ENCODE data around the gene ZNF74. TPM values are rescaled to one million over a fixed set of nuclear protein-coding genes. Genes with fewer than 3 reads are reported as not detected.

Gene ZNF74
- total RNA-seq, 1 donor from 2014 or later: 21.3 TPM

DNA sequence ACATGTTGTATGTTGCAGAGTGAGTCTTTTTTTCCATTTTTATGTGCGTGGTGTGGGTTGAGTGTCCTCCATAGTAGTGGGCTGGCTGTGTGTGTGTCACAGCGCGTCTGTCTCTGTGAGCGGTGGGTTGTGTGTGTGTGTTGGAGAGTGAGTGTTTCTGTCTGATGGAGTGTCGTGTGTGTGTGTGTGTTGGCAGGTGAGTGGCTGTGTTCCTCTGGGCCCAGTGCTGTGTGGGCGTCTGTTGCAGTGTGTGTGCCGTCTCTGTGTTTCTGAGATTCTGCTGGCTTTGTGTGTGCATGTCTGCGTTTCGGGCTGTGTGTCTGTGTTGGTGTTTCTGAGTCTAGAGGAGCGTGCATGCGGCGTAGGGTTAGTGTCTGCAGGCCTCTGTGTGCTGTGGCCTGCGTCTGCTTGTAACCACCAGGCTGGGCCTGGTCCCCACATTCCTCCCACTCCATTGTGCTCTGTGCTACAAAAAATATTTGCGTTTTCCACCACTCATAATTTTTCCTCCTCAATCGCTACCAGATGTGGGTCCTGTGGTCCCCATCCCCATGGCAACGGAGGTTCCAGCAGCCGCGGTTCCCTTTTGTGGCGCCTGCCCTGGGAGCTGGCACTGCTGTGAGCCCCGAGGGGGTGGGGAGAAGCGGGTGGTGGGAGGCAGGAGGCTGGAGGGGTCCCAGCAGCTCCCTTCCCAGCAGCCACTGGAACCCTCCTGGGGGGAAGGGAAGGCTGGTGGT is 28.5 kb downstream of the ZNF74 start:
- DNase-seq: no peak

DNA sequence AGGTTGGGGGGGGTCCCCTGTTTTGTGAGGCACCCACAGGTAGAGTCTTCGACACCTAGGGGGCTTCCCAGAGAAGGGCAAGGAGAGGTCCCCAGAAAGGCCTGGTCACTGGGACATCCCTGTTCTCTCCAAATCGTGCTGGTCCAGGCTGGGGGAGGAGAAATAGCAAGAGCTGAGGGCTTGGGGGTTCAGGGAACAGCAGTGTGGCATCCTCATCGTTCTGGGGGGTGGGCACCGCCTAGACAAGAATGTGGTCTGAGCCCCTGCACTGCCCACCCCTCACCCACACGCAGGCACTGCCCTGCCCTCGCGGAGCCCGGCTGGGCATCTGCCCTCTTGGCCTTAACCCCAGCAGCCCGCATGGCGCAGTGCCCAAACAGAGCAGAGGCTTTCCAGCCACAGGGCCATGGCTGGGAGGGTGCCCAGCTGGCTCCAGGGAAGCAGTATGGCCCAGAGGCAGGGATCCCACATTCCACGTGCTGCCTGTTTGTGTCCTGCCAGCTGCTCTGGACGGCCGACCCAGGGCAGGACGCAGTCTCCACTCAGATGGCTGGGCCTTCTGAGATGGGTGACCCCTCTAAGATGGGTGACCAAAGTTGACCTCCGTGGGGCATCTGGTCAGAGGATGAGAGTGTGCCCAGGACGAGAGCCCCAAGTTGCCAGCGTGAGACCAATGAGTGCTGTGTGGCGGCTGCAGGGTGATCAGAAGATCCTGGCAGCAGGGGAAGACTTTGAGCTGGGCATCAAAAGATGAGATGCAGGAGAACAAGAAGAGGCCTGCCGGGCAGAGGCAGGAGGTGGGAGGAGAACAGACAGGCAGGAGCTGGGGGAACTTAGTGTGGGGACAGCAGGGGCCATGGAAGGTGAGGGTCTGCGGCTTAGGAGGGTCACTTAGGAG is 29.3 kb downstream of the ZNF74 start:
- DNase-seq: no peak

DNA sequence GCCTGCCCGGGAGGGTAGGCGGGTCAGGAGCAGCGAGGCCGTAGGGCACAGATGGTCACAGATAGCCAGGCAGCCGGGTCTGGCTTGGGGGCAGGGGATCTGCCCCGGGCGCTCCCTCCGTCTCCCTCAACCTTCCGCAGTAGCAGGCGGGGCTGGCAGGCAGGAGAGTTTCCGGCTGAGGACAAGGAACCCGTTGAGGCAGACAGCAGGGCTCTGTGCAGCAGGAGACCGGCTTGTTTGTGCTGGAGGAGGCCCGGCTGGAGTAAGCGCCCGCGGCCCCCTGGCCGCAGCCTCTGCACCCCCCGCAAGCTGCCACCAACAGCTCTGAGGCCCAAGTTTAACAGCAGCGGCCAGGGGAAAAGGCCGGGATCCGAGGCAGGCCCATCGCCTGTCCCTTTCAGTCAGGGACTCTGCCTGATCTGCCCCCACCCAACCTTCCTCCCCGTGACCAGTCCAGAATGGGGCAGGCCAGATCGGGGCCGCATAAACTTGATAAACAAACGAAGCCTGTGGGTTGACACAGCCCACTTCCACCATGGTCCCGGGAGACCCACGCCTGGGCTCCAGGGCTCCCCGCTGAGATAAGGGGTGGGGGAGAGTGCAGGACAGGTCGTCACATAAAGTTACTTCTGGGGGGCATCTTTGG is 30.1 kb downstream of the ZNF74 start:
- no peak for DNase-seq

DNA sequence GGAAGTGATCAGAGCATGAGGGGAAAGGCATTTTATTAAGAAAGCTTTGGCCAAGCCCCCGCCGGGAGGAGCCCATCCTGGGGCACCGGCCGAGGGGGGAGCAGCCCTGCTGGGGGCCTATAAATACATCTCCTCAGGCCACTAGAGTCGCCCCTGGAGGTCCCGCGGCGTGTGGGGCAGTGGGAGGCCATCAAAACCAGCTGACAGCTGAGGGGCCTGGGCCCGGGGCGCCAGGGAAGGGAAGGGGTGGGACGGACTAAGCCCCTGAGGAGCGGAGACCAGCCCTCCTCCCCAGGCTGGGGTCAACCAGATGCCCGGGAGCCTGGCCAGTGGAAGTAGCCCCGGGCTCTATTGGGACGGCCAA is 30.6 kb downstream of the ZNF74 start:
- DNase-seq: no peak

DNA sequence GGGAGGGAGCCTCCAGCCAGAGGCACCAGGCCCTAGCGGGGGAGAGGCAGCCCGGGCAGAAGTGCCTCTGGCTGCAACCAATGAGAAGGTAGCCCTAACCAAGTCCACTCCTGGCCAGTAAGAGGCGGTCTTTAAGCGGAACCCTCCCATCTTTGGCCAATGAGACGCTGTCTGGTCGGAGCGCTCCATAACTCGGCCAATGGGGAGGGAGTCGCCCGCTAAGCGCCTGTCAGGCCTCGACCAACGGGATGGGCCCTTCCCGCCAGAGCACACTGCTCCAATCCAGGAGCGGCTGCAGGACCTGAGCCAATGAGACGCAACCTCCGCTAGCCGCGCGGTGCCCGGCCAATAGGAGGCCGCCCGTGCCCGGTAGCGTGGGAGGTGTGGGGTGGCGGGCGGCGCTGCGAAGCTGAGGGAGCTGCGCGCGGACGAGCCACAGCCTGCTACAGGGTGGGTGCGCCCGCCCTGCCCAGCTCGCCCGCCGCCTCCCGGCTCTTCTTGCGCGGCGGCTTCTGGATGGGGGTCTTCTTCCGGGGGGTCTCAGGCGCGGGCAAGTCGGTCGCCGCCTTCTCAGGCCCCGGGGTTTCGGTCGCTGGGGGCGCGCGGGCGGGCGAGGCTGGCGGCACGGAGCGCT is 31.1 kb downstream of the ZNF74 start:
- DNase-seq: peak; percentile 39

DNA sequence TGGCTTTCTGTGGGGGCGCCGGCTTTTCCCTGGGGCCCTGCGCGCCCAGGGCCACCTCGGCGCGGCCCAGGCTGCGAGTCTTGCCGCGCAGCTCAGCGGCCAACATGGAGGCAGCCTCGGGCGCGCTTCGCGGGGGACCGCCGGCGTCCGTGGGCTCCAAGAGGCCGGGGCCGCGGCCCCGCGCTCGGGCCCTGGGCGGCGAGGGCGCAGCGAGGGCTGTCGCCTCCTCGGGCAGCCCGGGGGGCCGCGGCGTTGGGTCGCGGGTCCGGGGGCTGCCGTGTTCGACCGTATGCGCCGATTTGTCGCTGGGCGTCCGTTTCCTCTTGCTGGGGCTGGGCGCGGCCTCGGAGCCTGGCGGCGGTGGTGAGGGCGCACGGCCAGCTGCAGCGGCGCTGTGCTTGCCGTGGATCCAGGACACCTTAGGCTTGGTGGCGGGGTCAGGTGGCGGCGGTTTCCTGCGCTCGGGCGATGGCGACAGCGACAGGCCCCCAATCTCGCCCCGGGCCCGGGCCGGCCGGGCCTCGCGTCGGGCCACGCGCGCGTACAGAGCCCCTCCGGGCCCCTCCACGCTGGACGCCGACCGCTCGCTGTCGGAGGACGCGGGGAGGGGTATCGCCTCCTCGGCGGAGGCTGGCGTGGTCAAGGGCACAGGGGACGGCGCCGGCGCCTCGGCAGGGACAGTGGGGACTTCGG is 31.8 kb downstream of the ZNF74 start:
- no peak for DNase-seq

DNA sequence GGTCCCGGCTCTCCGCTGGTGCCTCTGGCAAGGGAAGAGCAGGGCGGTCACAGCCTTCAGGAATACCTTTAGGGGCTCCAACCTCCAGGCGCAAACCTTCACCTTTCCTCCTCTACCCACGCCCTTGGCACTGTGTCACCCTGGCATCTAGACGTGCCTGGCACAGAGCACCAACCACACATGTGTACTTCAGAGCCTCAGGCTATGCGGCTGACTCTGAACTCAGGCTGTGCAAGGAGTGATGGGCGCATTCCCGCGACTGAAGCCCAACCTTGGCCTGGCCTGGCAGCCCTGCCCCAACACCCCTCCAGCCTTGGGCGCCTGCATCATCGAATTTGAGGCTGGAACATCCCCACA is 32.3 kb downstream of the ZNF74 start:
- no peak for DNase-seq

DNA sequence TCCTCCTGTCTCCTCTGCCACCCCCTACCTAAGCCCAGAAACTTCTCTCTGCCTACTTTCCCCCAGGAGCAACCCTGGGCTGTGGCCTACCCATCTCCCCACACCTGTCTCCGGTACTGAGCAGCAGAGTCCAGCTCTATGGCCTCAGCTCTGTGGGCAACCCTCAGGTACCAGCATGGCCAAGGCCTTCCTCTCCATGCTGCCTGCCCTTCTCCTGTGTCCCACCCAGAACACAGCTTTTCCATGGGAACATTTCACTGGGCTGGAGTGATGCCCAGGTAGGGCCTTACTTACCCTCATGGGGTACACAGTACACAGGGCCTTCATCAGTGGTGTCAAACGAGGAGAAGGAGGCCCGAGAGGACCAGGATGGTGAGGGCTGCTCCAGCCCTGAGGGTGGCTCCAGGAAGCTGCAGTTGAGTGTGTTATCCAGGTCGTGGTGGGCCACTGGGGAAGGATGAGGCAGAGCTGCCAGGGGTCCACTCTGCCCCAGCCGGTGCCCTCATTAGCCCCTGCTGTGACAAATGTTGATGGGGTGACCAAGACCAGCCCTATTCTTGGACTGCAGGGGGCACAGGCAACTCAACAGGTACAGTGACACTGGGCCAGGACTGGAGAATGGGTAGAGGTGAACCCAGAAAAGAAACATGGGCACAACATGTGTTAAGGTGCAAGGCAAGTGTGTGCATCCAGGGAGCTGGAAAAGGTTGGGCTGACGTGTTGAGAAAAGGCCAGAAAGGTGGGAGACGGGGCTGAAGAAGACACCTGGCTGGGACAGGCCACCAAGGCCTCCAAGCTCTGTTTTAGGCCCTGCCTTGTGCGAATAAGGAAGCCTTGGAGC is 33.4 kb downstream of the ZNF74 start:
- DNase-seq: no peak

DNA sequence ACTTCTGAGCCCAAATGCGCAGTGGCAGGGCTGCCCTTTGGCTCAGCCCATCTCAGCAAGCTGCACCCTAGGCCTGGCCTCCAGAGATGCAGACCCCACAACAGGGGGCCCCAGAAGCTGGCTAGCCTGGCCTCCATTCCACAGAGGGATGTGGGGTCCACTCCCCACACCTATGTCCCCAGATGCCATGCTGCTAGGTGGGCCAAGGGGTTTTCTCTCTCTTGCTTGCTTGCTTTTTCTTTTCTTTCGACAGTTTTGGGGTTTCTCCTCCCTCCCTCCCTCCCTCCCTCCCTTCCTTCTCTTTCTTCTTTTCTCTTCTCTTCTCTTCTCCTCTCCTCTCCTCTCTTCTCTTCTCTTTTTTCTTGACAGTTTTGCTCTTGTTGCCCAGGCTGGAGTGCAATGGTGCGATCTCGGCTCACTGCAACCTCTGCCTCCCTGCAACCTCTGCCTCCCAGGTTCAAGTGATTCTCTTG is 34.0 kb downstream of the ZNF74 start:
- DNase-seq: no peak

DNA sequence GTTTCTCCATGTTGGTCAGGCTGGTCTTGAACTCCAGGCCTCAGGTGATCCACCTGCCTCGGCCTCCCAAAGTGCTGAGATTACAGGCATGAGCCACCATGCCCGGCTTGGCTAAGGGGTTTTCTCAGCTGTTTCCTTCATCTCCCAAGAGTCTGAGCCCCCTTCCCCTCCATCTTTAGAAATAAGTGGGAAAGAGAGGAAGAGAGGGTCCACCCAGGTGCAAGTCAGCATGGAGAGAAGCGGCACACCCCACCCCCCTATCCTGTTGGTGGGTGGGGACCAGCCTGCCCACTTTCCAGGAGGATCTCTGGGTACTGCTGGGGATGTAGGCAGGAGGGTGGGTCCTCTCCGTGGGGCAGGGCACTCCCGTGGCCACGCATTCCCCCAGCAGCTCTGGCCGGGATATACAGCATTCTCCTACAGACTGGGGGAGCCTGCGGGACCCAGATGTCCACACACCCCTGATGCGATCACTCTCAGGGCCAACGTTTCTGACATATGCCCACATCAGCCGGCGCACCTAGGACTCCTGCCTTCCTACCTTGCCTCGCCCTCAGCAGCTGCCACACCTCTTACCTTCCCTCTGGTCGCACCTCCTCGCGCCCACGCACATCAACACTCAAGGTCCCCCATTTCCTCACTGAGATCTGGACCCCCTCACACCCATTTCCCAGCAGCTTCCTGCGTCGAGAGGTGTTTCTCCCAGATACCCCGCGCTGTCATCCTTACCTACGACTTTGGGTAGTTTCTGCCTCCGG is 34.7 kb downstream of the ZNF74 start:
- no peak for DNase-seq

DNA sequence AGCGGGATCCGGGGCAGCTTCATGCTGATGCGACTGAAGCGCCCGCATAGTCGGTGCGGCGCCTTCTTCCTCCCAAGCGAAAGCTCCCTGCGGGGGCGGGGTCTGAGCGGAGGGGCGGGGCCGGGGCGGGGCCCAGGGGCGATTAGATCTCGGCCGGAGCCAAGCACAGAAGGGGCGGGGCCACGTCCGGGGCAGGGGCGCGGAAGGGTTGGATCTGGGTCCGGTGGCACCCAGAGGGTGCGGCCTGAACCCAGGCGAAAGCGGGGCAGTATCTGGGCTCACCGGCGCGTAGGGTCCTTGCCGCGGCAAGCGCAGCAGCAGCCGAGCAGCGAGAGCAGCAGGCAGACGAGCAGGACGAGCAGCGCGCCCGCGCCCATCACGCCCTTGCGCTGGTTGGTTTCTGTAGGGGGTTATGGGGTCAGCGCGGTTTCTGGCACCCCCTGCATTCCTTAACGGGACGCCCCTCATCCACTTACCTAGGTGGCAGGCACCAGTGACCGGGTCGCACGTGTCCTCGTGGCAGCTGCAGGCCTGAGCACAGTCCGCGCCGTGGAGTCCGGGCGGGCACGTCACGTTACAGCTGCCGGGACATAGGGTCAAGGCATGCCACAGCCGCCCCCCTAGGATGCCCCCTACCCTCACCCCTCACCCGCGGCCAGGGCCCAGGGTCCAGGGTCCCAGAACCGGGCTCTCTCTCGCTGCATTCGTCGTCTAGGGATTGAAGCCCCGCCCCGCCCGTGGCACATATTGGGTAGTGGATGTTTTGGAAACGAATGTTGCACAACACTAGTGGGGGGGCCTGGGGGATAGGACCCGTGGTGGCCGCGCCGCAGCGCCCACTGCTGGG is 35.5 kb downstream of the ZNF74 start:
- DNase-seq: no peak

DNA sequence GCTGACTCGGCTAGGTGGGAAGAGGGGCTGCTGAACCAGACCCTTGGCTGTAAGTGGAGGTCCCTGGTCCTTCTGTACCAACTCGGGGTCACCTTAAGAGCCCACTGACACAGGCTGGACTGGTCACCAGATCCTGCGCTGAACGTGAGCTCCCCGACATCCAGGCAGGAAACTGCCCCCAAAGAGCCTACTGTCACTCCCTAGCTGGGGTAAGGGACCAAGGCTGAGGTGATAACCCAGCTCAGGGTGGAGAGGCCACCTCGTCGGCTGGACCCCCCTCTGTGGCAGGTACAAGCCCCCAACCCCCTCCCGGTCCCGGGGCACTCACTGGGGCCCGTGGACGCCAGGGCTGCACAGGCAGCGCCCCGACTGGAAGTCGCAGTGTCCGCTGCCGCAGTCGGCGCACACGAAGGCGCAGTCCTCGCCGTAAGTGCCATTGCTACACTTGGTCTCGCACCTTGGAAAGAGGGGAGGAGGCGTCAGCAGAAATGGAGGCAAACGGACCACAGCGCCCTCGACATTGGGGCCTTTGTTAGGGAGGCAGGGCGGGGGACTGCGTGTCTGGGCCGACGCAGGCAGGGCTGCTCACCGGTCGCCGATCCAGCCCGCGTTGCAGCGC is 36.3 kb downstream of the ZNF74 start:
- DNase-seq: no peak

DNA sequence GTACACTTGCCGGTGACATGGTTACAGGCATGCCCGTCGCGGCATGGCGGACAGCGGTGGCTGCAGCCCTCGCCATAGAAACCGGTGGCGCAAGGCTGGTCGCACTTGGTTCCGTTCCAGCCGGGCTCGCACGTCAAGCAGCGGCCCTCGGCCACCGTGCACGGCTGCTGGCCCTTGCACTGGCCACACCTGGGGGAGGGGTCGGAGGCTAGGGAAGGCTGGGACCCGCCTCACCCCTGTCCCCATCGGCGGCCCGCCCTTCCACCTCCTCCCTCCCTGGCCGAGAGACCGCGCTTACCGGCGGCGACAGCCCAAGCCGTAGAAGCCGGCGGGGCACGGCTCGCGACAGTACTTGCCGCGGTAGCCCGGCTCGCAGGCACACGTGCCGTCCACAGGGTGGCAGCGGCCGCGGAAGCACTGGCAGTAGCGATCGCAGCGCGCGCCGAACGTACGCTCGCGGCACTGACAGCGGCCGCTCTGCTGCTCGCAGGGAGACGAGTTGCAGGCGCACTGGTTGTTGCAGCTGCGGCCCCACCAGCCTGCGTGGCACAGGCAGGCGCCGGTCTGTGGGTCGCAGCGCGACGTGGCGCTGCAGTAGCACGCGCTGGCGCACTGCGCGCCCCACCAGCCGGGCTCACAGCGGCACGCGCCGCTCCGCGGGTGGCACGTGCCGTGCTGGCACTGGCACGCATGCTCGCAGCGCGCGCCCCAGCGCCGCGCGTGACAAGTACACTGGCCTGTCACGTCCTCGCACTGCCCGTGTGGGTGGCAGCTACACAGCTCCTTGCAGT is 37.0 kb downstream of the ZNF74 start:
- peak; percentile 79 for DNase-seq

DNA sequence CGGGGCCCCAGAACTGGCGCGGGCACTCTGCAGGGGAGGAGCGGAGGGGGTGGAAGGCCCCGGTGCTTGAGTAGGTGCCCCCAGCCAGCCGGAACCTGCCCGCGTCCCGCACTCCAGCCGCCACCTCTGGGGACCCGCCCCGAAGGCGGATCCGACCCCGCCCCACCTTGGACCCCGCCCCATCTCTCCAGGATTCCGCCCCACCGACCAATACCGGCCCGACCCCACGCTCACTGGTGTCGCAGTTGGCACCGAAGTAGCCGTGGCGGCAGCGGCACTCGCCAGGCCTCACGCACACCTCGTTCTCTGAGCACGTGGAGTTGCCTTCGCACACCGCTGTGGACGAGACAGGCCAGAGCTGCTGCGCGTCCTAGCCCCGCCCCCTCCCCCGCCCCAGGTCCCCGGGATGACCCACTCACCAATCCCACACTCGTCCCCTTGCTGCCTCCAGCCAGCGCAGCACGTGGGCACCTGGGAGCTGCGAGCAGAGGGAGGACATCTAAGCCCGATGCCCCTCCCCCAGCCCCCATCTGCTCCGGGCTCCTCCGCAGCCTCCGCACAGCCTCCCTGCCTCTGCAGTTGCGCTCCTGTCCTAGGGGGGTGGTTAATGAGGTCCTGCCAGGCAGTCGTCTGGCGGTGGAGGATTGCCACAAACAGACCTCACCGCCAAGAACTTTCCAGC is 37.7 kb downstream of the ZNF74 start:
- DNase-seq: no peak

DNA sequence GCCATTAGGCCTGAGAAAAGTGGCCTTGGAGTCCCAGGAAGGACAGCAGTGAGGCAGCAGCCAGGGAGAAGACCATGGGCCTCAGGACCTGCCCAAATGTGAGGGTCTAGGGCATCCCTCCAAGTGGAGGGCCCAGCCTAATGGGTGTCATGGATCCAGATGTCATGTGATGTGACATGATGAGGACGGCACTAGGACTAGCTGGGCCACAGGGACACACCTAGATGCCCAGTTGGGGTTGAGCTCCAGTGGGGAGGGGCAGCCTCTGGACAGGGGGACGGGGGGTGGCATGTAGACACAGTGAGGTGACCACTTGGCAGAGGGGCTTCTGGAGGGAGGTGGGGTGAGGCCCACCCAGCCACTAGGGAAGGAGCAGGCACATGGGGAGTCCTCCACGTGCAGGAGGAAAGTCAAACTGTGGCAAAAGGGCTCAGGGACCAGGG is 38.3 kb downstream of the ZNF74 start:
- no peak for DNase-seq

DNA sequence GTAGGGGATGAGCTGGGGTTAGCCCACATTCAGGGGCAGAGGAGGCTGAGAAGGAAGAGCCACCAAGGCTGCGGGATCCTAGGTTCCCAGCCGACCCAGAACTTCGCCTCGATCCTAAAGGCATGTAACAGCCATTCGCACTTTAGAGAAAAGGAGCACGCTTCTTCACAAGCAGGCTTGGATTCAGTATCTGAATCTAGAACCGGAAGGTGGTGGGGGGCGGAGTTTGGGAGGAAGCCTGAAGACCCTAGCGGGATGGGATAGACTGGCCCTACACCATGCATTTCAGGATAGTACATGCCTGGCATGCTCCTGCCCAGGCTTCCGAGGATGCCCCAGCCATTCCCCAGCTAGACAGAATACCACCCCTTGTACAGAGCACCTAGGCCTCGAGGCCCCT is 39.2 kb downstream of the ZNF74 start:
- no peak for DNase-seq

DNA sequence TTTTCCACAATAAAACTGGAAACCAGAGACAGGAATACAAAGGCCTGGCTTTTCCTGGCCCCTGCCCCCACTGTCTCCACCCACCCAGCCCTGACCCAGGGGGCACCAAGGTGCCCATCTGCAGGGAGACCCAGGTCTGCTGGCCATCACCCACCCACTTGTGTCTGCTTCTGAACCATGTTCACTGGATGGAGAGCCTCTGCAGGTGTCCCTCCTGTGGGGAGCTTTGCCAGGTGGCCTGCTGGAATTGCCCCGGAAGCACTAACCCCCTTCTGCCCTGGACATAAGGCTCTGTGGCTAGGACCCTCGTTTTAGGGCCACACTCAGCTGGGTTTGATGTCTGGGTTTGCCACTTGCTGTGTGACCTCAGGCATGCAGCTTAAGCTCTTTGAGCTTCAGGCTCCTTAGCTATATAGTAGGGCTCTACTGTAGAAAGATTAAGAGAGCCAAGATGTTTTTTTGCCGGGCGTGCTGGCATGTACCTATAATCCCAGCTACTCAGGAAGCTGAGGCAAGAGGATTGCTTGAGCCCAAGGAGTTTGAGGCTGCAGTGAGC is 39.8 kb downstream of the ZNF74 start:
- DNase-seq: no peak
